Endothelial cell of umbilical vein (primary cell): ENCODE data around the gene ICE2. TPM values are rescaled to one million over a fixed set of nuclear protein-coding genes. Genes with fewer than 3 reads are reported as not detected.

Source experiments
- BruUV-seq: library from RNA; stranded (reverse); fragments of 400-500 nt; replicated peaks from 2 replicates; lab custom pipeline; 2021; lab: Mats Ljungman, UMichigan
- CTCF ChIA-PET: fragments of 300-600, 350-600 bp; sonication (Branson Sonifier 250); formaldehyde crosslinking; loops from one replicate; lab custom pipeline; 2021; ENCODE audit warnings: antibody characterized with exemption, inconsistent platforms; lab: Charles Lee
- POLR2A ChIA-PET: fragments of 300-600, 350-600 bp; sonication (Branson Sonifier 250); formaldehyde crosslinking; loops from one replicate; lab custom pipeline; 2021; ENCODE audit warnings: antibody characterized with exemption, inconsistent platforms; lab: Charles Lee
- DNase-seq: peaks from one replicate; pipeline ENCODE4 v3.0.0-alpha.2; 2011; ENCODE audit warnings: low read depth, low spot score
- FAIRE-seq: peaks from 2 replicates; lab custom pipeline; 2011; peaks lifted over from hg19 to GRCh38; lab: Jason Lieb, UNC
- H2AFZ ChIP-seq: 2 replicates; pipeline ENCODE4 v1.6.0; 2012; ENCODE audit warnings: low read depth, low read length, control low read depth, inconsistent platforms
- H3K27ac ChIP-seq: 2 replicates; pipeline ENCODE4 v1.5.1; 2011; ENCODE audit warnings: low read depth, mild to moderate bottlenecking, control low read depth, low read length, moderate library complexity; ENCODE audit not compliant: insufficient read depth
- H3K27me3 ChIP-seq, 2 experiments: 2 replicates each; pipeline versions ENCODE4 v1.6.0 to v1.6.1; 2011; ENCODE audit warnings: low read length in 2 of 2, mixed read lengths in 1 of 2; ENCODE audit not compliant: control insufficient read depth in 2 of 2, insufficient read depth in 2 of 2
- H3K36me3 ChIP-seq, 2 experiments: 2 replicates in 1 of 2; 3 replicates in 1 of 2; pipeline ENCODE4 v1.5.1; 2011; ENCODE audit warnings: low read length in 2 of 2, mild to moderate bottlenecking in 1 of 2, moderate library complexity in 1 of 2; ENCODE audit not compliant: control insufficient read depth in 2 of 2, insufficient read depth in 2 of 2; ENCODE audit errors: extremely low read depth in 1 of 2
- H3K4me1 ChIP-seq: 3 replicates; pipeline ENCODE4 v1.5.1; 2011; ENCODE audit warnings: mild to moderate bottlenecking, low read length; ENCODE audit not compliant: control insufficient read depth, insufficient read depth; ENCODE audit errors: extremely low read depth
- H3K4me2 ChIP-seq: 2 replicates; pipeline ENCODE4 v1.6.1; 2011; ENCODE audit warnings: low read length, control low read depth, mixed read lengths; ENCODE audit not compliant: insufficient read depth
- H3K4me3 ChIP-seq, 3 experiments: fragments of 200-600 bp in 1 of 3; sonication (generic), shearing (Covaris generic) in 1 of 3; replicated peaks in 1 of 3; 2 replicates each; pipeline ENCODE4 v1.5.1; 2011 to 2016; ENCODE audit warnings: control low read depth in 3 of 3, low read length in 3 of 3, mild to moderate bottlenecking in 2 of 3, inconsistent platforms in 1 of 3, low read depth in 1 of 3, moderate library complexity in 1 of 3; ENCODE audit not compliant: insufficient read depth in 1 of 3
- H3K79me2 ChIP-seq: 2 replicates; pipeline ENCODE4 v1.6.0; 2012; ENCODE audit warnings: low read length, inconsistent platforms; ENCODE audit not compliant: control insufficient read depth, insufficient read depth
- H3K9ac ChIP-seq: replicated peaks from 2 replicates; pipeline ENCODE3; 2011; ENCODE audit warnings: low read length, control low read depth; ENCODE audit not compliant: insufficient read depth; ENCODE audit errors: extremely low read depth
- H3K9me1 ChIP-seq: replicated peaks from 3 replicates; pipeline ENCODE4 v1.6.0; 2011; ENCODE audit warnings: mild to moderate bottlenecking, low read length; ENCODE audit not compliant: control insufficient read depth, insufficient read depth; ENCODE audit errors: extremely low read depth
- H3K9me3 ChIP-seq: replicated peaks from 2 replicates; pipeline ENCODE4 v1.5.1; 2012; ENCODE audit warnings: low read length, inconsistent platforms; ENCODE audit not compliant: control insufficient read depth, insufficient read depth
- H4K20me1 ChIP-seq: replicated peaks from 2 replicates; pipeline ENCODE3; 2011; ENCODE audit warnings: mild to moderate bottlenecking, low read length; ENCODE audit not compliant: control insufficient read depth, insufficient read depth; ENCODE audit errors: extremely low read depth
- EZH2 ChIP-seq: IDR thresholded peaks from 2 replicates; pipeline ENCODE4 v1.6.1; 2012; ENCODE audit warnings: borderline replicate concordance, low read depth, mild to moderate bottlenecking, moderate library complexity, low read length, inconsistent platforms; ENCODE audit not compliant: severe bottlenecking
- FOS ChIP-seq: IDR thresholded peaks from 2 replicates; pipeline ENCODE4 v1.6.1; 2011; ENCODE audit warnings: mild to moderate bottlenecking, low read length, moderate library complexity, borderline replicate concordance; ENCODE audit not compliant: insufficient read depth
- GATA2 ChIP-seq: IDR thresholded peaks from 2 replicates; pipeline ENCODE4 v1.7.0; 2011; ENCODE audit warnings: low read depth, mild to moderate bottlenecking, moderate library complexity, mixed read lengths, low read length; ENCODE audit not compliant: insufficient read length, insufficient read depth
- JUN ChIP-seq: IDR thresholded peaks from 2 replicates; pipeline ENCODE4 v1.6.1; 2011; ENCODE audit warnings: borderline replicate concordance, low read depth; ENCODE audit not compliant: insufficient read length, insufficient read depth
- MAX ChIP-seq: IDR thresholded peaks from 2 replicates; pipeline ENCODE4 v1.6.1; 2011; ENCODE audit not compliant: insufficient read depth, insufficient read length
- MYC ChIP-seq: IDR thresholded peaks from one replicate; pipeline ENCODE4 v1.6.1; 2011; ENCODE audit warnings: mild to moderate bottlenecking, low read depth, low read length
- POLR2A ChIP-seq: IDR thresholded peaks from 2 replicates; pipeline ENCODE4 v1.6.1; 2012; ENCODE audit warnings: low read depth, mild to moderate bottlenecking, control low read depth, low read length
- POLR2AphosphoS5 ChIP-seq: IDR thresholded peaks from 2 replicates; pipeline ENCODE4 v1.6.1; 2012; ENCODE audit warnings: low read depth, mild to moderate bottlenecking, control low read depth, low read length, moderate library complexity; ENCODE audit not compliant: insufficient read depth
- dilution Hi-C: fragments of 300-500 bp; cut with MboI; formaldehyde crosslinking; loops from one replicate; pipeline ENCODE4 v1.15.0; 2019; ENCODE audit warnings: low sequenced_read_pairs; ENCODE audit not compliant: extremely low pct_ligation_motif_present
- intact Hi-C: fragments of 100-400 bp; cut with micrococcal nuclease; formaldehyde crosslinking; loops from one replicate; pipeline ENCODE4 v1.10.0; 2022
- polyA plus RNA-seq, 4 experiments: library from polyadenylated mRNA; depleted of rRNA in 3 of 4; stranded (reverse) in 3 of 4; unstranded in 1 of 4; fragments of >200 nt; gene quantifications; 2 replicates each; pipeline versions ENCODE4 v1.2.1 to v1.2.3, GENCODE V29; 2011 to 2012; ENCODE audit warnings: missing spikeins in 1 of 4
- total RNA-seq: library from RNA; stranded (reverse); gene quantifications from 2 replicates; pipeline ENCODE4 v1.2.3, GENCODE V29; 2021
- TF ChIP-seq, protein P1 (sequence below), 2 donors: IDR thresholded peaks; 1 replicate in 1 of 2; 2 replicates in 1 of 2; pipeline ENCODE4 v1.5.1; 2011; ENCODE audit warnings: low read length in 2 of 2, mild to moderate bottlenecking in 2 of 2, moderate library complexity in 2 of 2, control low read depth in 1 of 2, inconsistent platforms in 1 of 2, low read depth in 1 of 2; ENCODE audit not compliant: insufficient read depth in 1 of 2; ENCODE audit errors: extremely low read depth in 1 of 2

Gene ICE2
- total and polyA plus RNA-seq, 2 donors (not counting 3 experiments of a cell fraction or from before 2014, with no cell fraction given) = 22.1 to 57.0 TPM

DNA sequence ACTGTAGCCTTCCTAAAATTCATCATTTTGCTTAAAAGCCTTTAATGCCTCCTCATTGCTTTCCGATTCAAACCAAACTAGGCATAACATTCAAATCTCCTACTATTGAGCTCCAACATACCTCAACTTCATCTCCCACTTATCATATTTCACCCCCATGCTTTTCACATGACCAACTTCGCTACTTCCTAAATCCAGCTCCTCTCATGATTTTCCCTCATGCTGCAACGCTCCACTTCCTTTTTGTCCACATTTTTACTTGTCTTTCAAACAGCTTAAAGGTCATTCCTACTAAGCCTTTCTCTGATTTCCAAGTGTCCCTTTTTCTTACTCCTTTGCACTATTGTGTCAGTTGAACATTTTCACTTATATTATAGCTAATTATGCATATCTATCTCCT, 60.8 kb downstream of the ICE2 start:
- H2AFZ ChIP-seq = no peak overlapping the region
- no peaks in the 10 kb centered on the region for H4K20me1 ChIP-seq
- H3K9ac ChIP-seq = no peak overlapping the region
- H3K4me2 ChIP-seq = no peak overlapping the region
- no peaks in the 10 kb centered on the region for H3K27me3 ChIP-seq
- no peak overlapping the region for H3K4me3 ChIP-seq
- dilution Hi-C loops = no loop called here
- H3K9me1 ChIP-seq = no peaks in the 10 kb centered on the region
- DNase-seq (no peak), FAIRE-seq (no peak)
- H3K4me1 ChIP-seq = peaks cover 28% of the 10 kb centered on the region
- H3K79me2 ChIP-seq = no peaks in the 10 kb centered on the region
- H3K9me3 ChIP-seq = no peaks in the 10 kb centered on the region
- BruUV-seq = no TSS peak
- ChIA-PET POLR2A (interaction anchor here (0.6 to 0.9 kb wide), 2 partner anchors 19 to 20 kb away, joined by 3 read pairs; partner anchors contain the start of gene ANXA2), CTCF (no interaction called here)
- no peak overlapping the region for H3K27ac ChIP-seq
- no peak for TF ChIP-seq JUN
- no peak for TF ChIP-seq MAX
- no peak for TF ChIP-seq POLR2AphosphoS5
- no peak for TF ChIP-seq GATA2
- TF ChIP-seq POLR2A = no peak
- TF ChIP-seq MYC = no peak
- no peak for TF ChIP-seq FOS
- TF ChIP-seq, protein P1, sequence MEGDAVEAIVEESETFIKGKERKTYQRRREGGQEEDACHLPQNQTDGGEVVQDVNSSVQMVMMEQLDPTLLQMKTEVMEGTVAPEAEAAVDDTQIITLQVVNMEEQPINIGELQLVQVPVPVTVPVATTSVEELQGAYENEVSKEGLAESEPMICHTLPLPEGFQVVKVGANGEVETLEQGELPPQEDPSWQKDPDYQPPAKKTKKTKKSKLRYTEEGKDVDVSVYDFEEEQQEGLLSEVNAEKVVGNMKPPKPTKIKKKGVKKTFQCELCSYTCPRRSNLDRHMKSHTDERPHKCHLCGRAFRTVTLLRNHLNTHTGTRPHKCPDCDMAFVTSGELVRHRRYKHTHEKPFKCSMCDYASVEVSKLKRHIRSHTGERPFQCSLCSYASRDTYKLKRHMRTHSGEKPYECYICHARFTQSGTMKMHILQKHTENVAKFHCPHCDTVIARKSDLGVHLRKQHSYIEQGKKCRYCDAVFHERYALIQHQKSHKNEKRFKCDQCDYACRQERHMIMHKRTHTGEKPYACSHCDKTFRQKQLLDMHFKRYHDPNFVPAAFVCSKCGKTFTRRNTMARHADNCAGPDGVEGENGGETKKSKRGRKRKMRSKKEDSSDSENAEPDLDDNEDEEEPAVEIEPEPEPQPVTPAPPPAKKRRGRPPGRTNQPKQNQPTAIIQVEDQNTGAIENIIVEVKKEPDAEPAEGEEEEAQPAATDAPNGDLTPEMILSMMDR (IDR thresholded peaks at IDR 0.05; ENCODE audit: extremely low read depth in 1 of 2, insufficient read depth in 1 of 2, low read depth in 1 of 2, low read length in 2 of 2) = no peak
- TF ChIP-seq EZH2 = no peak
- intact Hi-C loops = no loop called here
- H3K36me3 ChIP-seq = no peaks in the 10 kb centered on the region
